ENCODE data around the gene KLHL29.

Gene KLHL29

DNA sequence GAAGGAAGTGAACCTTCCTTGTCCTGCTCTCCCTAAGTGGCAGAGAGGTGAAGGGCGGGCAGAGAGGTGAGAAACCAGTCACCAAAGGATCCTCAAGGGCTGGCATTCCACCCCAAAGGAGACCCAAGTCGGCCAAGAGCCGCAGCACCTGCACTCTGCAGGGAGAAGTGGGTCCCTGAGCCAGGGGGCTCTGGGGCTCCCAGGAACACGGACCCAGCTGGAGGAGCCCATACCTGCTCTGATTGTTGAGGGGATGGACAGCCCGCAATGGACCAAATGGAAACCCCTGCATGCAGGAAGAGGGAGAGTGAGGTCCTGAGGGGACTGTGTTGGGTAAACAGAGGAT lies 308.6 kb downstream of the KLHL29 start:
- H3K9me3 ChIP-seq: no peaks in the 10 kb centered on the region
- no peak for TF ChIP-seq CTCF (IDR thresholded peaks at IDR 0.05; ENCODE audit: low read depth, low read length)
- DNase-seq: peak; percentile 1
- peaks cover 12% of the 10 kb centered on the region for H3K4me1 ChIP-seq
- no peaks in the 10 kb centered on the region for H3K27me3 ChIP-seq
- H3K4me3 ChIP-seq (ENCODE audit: low read depth, low read length): no peak overlapping the region
- peaks cover 8% of the 10 kb centered on the region; the same call in 1 of the 2 replicates for H3K36me3 ChIP-seq

GRCh38 chr2:23694058-23695045 lies 309.4 kb downstream of the KLHL29 start:
- Histone ChIP-seq H3K4me3 (ENCODE audit: low read depth, low read length) (no peak overlapping the region), H3K27me3 (no peaks in the 10 kb centered on the region), H3K9me3 (no peaks in the 10 kb centered on the region), H3K36me3 (peaks cover 8% of the 10 kb centered on the region; the same call in 1 of the 2 replicates), H3K4me1 (peaks cover 19% of the 10 kb centered on the region)
- no peak for TF ChIP-seq CTCF (IDR thresholded peaks at IDR 0.05; ENCODE audit: low read depth, low read length)
- DNase-seq: no peak

DNA sequence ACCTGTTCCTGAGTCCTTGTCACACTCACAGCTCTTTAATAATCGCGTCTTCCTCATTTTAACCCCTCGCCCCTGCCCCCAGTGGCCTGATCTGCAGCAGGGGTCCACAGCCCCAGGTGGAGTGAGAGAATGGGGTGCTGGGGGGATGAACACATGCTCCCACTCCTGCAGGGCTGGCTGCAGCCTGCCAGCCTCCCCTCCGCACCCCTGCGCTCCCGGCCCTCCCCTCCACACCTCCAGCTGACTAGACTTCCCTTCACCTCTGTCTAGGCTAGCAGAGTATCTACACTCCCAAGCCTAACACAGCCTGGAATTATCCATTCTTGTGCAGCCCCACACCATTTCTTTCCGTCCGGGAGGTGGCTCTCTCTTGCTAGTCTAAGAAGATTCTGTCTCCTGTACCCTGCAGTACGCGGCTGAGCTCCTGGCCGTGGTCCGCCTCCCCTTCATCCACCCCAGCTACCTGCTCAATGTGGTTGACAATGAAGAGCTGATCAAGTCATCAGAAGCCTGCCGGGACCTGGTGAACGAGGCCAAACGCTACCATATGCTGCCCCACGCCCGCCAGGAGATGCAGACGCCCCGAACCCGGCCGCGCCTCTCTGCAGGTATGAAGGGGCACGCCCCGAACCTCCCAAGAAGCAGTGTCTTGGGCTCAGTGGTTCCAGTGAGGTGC lies 310.4 kb downstream of the KLHL29 start:
- no peak overlapping the region for H3K4me3 ChIP-seq (ENCODE audit: low read depth, low read length)
- peaks cover 20% of the 10 kb centered on the region for H3K4me1 ChIP-seq
- H3K9me3 ChIP-seq: no peaks in the 10 kb centered on the region
- DNase-seq: no peak
- TF ChIP-seq CTCF (IDR thresholded peaks at IDR 0.05; ENCODE audit: low read depth, low read length): no peak
- no peaks in the 10 kb centered on the region for H3K27me3 ChIP-seq
- peaks cover 9% of the 10 kb centered on the region for H3K36me3 ChIP-seq

DNA sequence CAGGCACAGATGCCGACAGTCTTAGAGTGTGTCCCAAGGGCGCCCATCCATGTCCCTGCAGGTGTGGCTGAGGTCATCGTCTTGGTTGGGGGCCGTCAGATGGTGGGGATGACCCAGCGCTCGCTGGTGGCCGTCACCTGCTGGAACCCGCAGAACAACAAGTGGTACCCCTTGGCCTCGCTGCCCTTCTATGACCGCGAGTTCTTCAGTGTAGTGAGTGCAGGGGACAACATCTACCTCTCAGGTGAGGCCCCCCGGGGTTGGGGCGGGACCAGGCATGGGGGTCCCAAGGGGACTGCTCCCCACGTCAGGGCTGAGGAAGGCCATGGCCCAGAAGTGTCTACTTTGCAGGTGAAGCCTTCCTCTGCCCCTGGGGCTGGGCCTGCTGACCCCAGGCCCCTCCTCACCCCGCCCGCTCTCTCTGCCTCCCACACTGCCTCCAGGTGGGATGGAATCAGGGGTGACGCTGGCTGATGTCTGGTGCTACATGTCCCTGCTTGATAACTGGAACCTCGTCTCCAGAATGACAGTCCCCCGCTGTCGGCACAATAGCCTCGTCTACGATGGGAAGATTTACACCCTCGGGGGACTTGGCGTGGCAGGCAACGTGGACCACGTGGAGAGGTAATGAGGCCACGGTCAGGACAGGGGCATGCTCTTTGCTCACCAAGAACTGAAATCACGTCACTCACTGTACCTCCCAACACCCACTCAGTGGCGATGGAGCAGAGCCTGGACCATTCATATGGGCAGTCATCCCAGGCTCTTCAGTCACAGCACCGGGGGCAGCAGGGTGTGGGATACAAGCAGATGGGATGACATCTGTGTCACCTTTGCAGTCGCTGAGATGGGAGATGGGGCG lies 311.1 kb downstream of the KLHL29 start:
- DNase-seq: no peak
- H3K4me1 ChIP-seq: peaks cover 20% of the 10 kb centered on the region
- TF ChIP-seq CTCF (IDR thresholded peaks at IDR 0.05; ENCODE audit: low read depth, low read length): no peak
- no peak overlapping the region for H3K4me3 ChIP-seq (ENCODE audit: low read depth, low read length)
- no peaks in the 10 kb centered on the region for H3K27me3 ChIP-seq
- H3K9me3 ChIP-seq: no peaks in the 10 kb centered on the region
- H3K36me3 ChIP-seq: peaks cover 12% of the 10 kb centered on the region

DNA sequence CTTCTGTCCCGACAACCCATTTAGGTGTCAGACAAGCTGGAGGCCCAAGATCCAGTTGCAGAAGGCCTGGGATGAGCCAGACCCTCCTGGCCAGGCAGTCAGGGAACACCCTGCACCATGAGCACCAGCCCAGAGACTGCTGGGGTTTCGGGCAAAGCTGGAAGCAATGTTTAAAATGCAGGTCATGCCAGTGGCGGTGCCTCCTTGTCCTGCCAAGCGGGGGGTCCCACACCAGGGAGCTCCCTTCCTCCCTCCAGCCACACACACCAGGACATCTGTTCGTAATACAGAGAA lies 311.7 kb downstream of the KLHL29 start:
- H3K27me3 ChIP-seq: no peaks in the 10 kb centered on the region

More for the DNA sequence above, 311.7 kb downstream of the KLHL29 start:
- H3K4me1 ChIP-seq: peaks cover 20% of the 10 kb centered on the region
- no peaks in the 10 kb centered on the region for H3K9me3 ChIP-seq
- no peak for TF ChIP-seq CTCF (IDR thresholded peaks at IDR 0.05; ENCODE audit: low read depth, low read length)
- H3K4me3 ChIP-seq (ENCODE audit: low read depth, low read length): no peak overlapping the region
- DNase-seq: no peak
- peaks cover 12% of the 10 kb centered on the region for H3K36me3 ChIP-seq
